Ishikawa (cell line): Measurements from ENCODE around the gene AP5Z1.

Experiments
- CEBPB ChIP-seq: IDR thresholded peaks from 2 replicates; pipeline ENCODE4 v1.6.1; 2012
- CREB1 ChIP-seq: IDR thresholded peaks from 2 replicates; pipeline ENCODE4 v1.6.1; 2012; ENCODE audit warnings: low read depth
- EGR1 ChIP-seq: IDR thresholded peaks from 2 replicates; pipeline ENCODE4 v1.6.1; 2012
- EP300 ChIP-seq: IDR thresholded peaks from 2 replicates; pipeline ENCODE4 v1.6.1; 2012; ENCODE audit warnings: borderline replicate concordance
- FOXM1 ChIP-seq: IDR thresholded peaks from 2 replicates; pipeline ENCODE4 v1.6.1; 2012; ENCODE audit warnings: low read depth, borderline replicate concordance
- NFIC ChIP-seq: IDR thresholded peaks from 2 replicates; pipeline ENCODE4 v1.6.1; 2012
- RAD21 ChIP-seq: IDR thresholded peaks from 2 replicates; pipeline ENCODE4 v1.6.1; 2012; ENCODE audit warnings: low read depth
- TAF1 ChIP-seq: IDR thresholded peaks from 2 replicates; pipeline ENCODE4 v1.6.1; 2012; ENCODE audit warnings: low read depth, mild to moderate bottlenecking
- TCF12 ChIP-seq: IDR thresholded peaks from 2 replicates; pipeline ENCODE4 v1.6.1; 2012; ENCODE audit warnings: low read depth
- TEAD4 ChIP-seq: IDR thresholded peaks from 2 replicates; pipeline ENCODE4 v1.6.1; 2012
- YY1 ChIP-seq: IDR thresholded peaks from 2 replicates; pipeline ENCODE4 v1.6.1; 2012; ENCODE audit warnings: low read depth
- ZBTB7A ChIP-seq: IDR thresholded peaks from 2 replicates; pipeline ENCODE4 v1.6.1; 2012; ENCODE audit warnings: low read depth
- TF ChIP-seq, protein P1 (sequence below): IDR thresholded peaks from 2 replicates; pipeline ENCODE4 v1.6.1; 2012
- TF ChIP-seq, protein P2 (sequence below): IDR thresholded peaks from 2 replicates; pipeline ENCODE4 v1.6.1; 2012; ENCODE audit warnings: low read depth, mild to moderate bottlenecking
- TF ChIP-seq, protein P3 (sequence below): IDR thresholded peaks from 2 replicates; pipeline ENCODE4 v1.6.1; 2012

AP5Z1 gene

DNA sequence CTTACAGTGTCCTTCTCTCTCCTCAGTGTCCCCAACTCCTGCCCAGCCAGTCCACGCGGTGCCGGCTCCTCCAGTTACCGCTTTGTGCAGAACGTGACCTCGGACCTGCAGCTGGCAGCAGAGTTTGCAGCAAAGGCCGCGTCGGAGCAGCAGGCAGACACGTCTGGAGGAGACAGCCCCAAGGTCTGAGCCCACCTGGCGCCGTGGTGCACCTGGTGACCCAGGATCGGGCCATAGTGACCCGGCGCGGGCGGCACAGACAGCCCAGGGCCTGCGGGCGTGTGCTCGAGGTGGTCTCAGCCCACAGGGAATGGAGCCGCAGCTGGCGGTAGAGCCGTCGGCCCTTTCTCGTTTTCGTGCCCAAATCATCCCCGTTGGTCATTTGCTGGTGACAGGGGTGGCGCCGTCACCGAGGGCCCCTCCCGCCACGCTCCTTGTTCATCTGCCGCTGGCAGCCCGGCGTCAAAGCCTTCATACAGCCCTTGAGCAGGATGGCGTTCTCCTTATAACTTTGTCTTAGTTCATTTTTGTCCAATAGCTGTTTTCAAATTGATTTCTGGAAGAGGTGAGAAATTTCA lies 20.9 kb upstream of the AP5Z1 start:
- TF ChIP-seq, protein P1, sequence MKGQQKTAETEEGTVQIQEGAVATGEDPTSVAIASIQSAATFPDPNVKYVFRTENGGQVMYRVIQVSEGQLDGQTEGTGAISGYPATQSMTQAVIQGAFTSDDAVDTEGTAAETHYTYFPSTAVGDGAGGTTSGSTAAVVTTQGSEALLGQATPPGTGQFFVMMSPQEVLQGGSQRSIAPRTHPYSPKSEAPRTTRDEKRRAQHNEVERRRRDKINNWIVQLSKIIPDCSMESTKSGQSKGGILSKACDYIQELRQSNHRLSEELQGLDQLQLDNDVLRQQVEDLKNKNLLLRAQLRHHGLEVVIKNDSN = no peak
- TF ChIP-seq, protein P2, sequence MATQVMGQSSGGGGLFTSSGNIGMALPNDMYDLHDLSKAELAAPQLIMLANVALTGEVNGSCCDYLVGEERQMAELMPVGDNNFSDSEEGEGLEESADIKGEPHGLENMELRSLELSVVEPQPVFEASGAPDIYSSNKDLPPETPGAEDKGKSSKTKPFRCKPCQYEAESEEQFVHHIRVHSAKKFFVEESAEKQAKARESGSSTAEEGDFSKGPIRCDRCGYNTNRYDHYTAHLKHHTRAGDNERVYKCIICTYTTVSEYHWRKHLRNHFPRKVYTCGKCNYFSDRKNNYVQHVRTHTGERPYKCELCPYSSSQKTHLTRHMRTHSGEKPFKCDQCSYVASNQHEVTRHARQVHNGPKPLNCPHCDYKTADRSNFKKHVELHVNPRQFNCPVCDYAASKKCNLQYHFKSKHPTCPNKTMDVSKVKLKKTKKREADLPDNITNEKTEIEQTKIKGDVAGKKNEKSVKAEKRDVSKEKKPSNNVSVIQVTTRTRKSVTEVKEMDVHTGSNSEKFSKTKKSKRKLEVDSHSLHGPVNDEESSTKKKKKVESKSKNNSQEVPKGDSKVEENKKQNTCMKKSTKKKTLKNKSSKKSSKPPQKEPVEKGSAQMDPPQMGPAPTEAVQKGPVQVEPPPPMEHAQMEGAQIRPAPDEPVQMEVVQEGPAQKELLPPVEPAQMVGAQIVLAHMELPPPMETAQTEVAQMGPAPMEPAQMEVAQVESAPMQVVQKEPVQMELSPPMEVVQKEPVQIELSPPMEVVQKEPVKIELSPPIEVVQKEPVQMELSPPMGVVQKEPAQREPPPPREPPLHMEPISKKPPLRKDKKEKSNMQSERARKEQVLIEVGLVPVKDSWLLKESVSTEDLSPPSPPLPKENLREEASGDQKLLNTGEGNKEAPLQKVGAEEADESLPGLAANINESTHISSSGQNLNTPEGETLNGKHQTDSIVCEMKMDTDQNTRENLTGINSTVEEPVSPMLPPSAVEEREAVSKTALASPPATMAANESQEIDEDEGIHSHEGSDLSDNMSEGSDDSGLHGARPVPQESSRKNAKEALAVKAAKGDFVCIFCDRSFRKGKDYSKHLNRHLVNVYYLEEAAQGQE = no peak

DNA sequence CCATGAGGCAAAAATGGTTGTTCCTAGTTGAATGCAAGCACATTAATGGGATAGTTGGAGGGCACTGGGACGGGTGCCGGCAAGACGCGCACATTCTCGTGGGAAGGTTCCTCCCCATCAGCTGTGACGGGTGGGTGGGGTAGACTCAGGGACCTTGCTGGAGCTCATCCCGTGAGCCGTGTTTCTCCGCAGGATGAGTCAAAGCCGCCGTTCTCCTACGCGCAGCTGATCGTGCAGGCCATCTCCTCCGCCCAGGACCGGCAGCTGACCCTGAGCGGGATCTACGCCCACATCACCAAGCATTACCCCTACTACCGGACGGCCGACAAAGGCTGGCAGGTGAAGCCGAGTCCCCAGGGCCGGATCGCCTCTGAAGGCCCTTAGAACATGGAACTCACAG lies 20.4 kb upstream of the AP5Z1 start:
- TF ChIP-seq RAD21 (no peak), TCF12 (no peak), CREB1 (no peak), TAF1 (no peak), YY1 (no peak), NFIC (no peak), ZBTB7A (no peak), EGR1 (no peak), FOXM1 (no peak), EP300 (no peak), TEAD4 (no peak), CEBPB (no peak)
- TF ChIP-seq, protein P1 = no peak
- TF ChIP-seq, protein P2 = no peak
- TF ChIP-seq, protein P3, sequence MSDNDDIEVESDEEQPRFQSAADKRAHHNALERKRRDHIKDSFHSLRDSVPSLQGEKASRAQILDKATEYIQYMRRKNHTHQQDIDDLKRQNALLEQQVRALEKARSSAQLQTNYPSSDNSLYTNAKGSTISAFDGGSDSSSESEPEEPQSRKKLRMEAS = no peak

DNA sequence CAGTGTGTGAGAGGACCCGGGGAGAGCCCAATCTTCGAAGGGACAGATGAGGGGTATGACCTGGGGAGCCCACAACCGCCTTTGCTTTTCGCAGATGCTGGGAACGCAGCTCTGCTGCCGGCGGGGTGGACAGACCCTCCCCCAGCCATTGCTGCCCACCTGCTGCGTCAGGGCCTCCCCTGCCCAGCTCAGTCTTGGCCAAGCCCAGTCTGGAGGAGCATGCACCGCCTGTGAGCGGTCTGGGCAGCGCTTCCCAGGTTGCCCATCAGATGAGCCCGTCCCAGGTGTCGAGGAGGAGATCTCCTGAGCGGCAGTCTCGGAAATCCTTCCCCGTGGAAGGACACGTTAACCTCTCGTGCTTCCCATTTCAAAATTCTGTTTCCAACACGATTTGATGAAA lies 17.3 kb upstream of the AP5Z1 start:
- TF ChIP-seq, protein P3 = no peak
- TF ChIP-seq EP300 (no peak), NFIC (no peak), CREB1 (no peak), TCF12 (no peak), YY1 (no peak), EGR1 (no peak), ZBTB7A (no peak), FOXM1 (no peak)
- TF ChIP-seq, protein P1 = no peak

DNA sequence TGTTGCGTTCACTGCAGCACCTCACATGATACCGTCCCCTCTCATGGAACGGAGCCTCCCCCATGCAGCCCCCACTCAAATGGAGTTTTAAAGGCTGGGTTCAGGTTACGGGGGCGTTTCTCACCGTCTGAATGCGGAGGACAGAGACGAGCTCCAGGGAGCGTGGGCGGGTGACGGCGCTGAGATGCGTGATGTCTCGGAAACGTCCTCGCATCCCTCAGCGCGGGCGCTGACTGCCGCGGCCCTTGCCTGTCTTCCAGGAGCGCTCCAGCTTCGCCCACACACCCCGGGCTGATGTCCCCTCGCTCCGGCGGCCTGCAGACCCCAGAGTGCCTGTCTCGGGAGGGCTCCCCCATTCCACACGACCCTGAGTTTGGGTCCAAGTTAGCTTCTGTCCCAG lies 16.6 kb upstream of the AP5Z1 start:
- no peak for TF ChIP-seq NFIC
- no peak for TF ChIP-seq EGR1
- no peak for TF ChIP-seq ZBTB7A
- TF ChIP-seq TAF1 = no peak
- TF ChIP-seq YY1 = no peak
- no peak for TF ChIP-seq CREB1
- TF ChIP-seq TCF12 = no peak
- no peak for TF ChIP-seq RAD21
- TF ChIP-seq TEAD4 = no peak
- TF ChIP-seq, protein P1 = no peak
- TF ChIP-seq, protein P2 = no peak
- TF ChIP-seq, protein P3 = no peak
- no peak for TF ChIP-seq EP300
- no peak for TF ChIP-seq CEBPB
- no peak for TF ChIP-seq FOXM1
